SU-DHL-6 (cell line): ENCODE results near the gene SLC17A2.

Experiments used
- CTCF ChIP-seq: fragments of 200-600 bp; sonication (generic); IDR thresholded peaks from one replicate; pipeline ENCODE4 v1.5.1; 2017; ENCODE audit warnings: antibody characterized with exemption, mild to moderate bottlenecking, low read length, moderate library complexity; ENCODE audit not compliant: insufficient read depth, poor library complexity, severe bottlenecking
- EZH2phosphoT487 ChIP-seq: fragments of 200-600 bp; sonication (generic), shearing (Covaris generic); conservative IDR thresholded peaks from 2 replicates; pipeline ENCODE4 v1.6.1; 2018; ENCODE audit warnings: mild to moderate bottlenecking, antibody characterized with exemption, low read length, moderate library complexity, mixed read lengths

GRCh38 chr6:25958700-25959162 is 28.2 kb upstream of the SLC17A2 start:
- no peak for TF ChIP-seq CTCF
- TF ChIP-seq EZH2phosphoT487: no peak
